HUDEP-2 (cell line): Measurements from ENCODE around the gene SH3RF3.

Experiments
- DNase-seq, 76 experiments: peaks; one replicate each; lab custom pipeline; 2025; ENCODE audit not compliant: unreplicated experiment in 76 of 76; lab: John Stamatoyannopoulos, UW

SH3RF3 gene

DNA sequence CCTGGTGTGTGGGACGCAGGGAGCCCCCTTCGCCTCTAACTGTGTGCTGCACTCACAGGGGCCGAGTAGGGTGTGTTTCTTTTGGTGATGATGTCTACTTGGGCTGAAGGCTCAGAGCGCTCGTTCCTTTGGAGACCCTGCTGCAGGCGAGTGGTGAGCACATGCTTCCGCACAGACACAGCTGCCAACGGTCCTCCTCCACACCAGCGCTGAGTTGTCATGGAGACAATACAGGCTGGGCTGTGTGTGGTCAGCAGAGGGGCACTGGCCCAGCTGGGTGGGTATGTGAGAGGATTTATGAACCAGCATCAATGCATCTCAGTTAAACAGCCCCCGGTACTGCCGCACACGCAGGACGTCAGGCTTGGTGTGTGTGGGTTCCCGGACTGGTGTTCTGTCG lies 143.5 kb downstream of the SH3RF3 start:
- DNase-seq, result no peak

DNA sequence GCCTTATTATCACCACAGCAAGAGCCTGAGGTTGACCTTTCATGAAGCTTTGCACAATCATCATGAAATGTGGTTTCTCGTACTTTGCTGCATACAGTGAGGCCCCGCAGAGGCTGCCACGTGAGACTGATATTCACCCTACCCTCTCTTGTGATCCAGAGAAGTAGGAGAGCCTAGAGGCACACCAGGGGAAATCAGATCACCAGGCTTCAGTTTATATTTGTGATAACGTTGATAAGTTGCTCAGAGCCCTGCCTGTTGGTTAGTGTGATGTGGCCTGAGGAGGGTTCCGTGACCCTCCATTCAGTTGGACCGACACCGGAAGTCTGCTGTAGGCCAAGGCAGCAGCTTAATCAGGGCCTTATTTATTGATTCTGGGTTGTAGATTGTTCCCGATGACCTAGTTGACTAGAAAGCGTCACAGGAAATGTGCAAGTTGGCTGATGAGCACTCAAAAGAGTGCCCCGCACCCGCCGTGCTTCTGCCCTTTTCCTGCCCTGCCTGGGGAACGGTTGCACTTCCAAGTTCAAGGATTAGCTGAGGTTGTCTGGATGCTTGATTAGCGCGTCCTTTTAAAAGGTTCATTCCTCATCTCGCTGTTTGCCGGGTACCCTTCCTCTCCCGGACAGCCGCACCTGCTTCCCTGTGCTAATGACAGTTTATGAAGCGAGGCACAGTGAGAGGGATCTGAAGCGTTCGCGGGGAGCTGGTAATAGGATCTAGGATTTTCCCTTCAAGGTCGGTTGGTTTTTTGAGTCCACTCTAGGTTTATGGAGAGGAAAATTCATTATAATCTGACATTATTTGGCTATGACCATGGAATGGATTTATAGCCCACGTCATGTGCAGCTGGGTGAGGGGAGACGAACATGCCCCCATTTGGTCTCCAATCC lies 146.4 kb downstream of the SH3RF3 start:
- no peak for DNase-seq

DNA sequence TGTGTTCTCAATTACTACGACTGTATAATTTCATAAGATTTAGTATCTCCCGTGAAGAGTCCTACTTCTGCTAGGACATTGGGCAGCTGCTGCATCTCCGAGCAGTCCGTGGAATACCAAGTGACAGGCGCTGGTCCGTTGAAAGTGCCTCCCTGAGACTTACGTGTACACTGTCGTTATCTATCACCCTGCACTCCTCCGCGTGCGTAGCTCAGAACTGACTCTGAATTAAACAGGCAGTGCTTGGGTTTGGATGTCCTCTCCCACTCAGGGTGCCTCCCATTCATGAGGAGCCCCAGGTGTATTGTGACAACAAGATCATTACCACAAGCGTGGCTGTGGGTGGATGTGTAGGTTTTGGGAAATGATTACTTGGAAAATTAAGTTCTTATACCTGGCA lies 148.4 kb downstream of the SH3RF3 start:
- no peak for DNase-seq

DNA sequence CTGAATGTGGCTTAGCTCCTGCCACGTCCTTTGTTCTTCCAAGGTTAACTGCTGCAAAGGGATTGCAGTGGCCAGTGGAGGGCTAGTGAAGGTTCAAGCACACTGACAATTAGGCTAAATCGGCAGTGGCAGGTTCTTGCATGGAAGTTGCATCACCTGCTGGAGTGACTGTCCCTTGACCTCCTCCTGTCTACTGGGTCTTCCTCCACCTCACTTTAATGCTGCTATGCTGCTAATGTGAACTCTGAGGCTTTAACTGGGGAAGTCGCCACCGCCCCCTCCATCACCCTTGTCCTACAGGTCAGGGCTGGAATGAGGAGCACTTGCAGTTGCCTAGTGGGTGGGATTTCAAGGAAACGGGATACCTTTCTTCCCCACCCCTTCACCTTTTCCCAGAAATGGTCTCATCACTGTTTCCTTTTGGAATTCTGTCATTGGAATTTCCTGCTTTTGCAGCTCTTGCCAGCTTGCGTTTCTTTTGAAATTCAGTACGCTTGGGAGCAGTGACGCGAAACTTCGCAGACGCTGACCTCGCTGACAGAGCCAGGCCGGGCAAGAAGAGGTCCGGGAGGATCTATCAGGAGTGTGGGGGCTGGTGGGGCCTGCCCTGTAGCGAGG lies 150.3 kb downstream of the SH3RF3 start:
- no peak for DNase-seq

DNA sequence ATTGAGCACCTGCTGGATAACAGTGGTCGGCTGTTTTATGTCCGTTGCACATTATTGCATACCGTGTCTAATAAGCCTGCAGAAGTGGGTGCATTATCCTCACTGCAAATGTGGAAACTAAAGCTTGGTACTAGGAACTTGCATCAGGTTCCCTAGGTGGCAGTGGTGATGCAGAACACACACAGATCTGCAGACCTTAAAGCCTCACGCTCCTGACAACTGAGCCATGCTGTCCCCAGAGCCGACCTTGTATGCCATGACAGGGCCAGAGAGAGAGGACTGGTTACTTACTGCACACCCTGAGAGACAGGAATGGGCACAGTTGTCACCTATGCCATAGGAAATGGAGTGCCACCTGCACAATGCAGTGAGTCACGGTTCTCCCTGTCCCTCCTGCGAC lies 151.8 kb downstream of the SH3RF3 start:
- DNase-seq, result no peak

DNA sequence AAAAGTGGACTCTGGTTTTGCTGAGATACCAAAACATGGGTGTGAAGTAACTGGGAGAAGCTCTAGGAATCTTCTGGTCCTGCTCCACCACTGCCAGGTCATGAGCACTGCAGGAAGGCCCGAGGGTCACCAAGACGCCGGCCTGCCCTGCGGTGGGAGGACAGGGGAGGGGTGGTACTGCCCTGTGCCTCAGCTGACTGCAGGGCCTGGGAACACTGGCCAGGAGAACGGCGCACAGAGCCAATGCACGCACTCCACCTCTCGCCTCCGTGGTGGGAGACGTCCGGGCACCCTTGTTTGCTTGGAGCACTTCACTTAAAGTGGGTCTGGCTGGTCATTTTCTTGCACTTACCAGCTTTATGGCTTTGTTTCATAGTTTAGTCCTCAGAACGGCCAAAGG lies 153.4 kb downstream of the SH3RF3 start:
- no peak for DNase-seq

DNA sequence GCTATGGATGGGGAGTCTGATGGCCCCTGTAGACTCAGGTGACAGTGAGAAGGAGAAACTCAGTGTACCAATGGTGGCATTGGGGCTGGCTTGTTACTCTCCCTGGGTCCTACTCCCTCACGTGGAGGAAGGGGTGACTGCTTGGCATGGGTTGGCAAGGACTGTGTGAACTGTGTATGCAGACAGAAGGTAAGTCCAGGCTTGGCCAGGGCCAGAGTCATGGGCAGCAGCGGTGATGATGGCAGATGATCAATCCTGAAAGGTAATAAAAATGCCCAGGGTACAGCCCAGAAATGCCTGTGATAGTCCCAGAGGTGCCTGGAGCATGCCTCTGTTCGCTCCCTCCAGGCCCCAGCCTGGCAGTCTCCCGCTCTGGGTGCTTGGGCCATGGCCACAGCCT lies 153.9 kb downstream of the SH3RF3 start:
- DNase-seq, result no peak

DNA sequence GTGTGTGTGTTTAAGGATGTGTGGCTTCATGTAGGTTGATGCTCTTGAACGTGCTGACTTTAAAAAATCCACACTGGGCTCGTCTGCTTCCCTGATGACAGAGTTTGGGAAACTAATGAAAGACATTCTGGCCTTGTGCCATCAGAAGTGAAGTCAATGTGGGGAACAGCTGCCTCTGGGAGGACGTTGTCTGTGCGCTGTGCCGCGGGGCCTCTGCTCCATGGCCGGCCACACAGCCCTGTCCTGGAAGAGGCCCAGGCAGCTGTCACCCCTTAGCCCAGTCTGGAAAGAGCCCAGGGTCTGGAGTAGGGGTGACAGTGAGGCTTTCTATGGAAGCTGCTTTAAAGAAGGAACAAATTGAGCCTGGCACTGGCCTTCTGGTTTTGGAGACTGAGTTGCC lies 155.8 kb downstream of the SH3RF3 start:
- no peak for DNase-seq

DNA sequence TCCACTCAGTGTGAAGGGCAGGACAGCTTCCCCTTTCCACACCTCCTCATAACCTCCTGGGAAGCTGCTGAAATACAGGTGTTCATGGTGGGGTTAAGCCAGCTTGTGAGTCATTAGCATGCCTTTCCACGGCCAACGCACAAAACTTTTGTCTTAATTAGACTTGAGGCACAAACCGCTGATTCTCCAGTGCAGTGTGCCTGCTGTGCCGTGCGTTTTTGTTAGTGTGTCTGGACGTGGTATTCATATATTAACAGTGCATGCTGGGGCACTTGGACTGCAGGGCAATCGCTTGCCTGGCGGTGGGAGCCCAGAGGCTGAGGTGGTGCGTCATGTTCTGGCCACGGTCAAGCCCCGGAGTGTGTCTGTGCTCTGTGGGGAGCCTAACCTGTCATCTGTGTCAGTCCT lies 156.2 kb downstream of the SH3RF3 start:
- no peak for DNase-seq

DNA sequence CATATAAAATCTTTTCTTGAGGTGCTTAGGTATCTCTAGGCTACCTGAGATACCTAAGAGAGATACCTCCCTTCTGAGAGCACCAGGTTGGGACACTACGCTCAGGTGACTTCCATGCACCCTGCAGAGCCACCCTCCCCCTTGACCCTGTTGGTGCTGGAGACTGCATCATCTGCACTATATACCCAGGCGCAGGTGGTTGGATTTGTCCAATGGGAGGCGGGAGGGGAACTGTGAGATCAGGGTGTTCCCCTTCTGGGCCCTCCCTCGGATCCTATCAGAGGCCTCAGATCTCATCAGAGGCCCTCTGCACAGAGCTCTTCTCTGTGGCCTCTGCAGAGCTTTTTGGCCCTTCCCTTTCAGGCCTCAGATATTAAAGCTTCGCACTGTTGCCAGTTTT lies 158.4 kb downstream of the SH3RF3 start:
- DNase-seq, result no peak

DNA sequence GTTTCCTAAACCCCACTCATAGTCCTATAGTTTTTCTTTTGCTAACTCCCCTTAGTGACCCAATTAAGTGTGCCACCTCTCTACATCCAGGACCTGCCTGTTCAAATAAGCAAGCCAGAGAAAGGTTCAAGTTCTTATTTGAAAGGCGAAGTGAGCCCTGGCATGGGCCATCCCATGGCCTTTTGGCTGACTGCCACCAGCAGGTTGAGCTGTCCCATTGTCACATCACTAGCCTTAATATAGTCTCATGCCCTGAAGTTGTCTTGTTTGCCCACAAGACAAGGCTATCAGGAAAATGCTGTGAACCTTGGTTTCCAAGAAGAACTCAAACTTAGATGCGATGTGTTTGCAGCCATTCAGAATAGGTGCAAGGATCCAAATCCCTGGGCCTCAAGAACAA lies 158.8 kb downstream of the SH3RF3 start:
- DNase-seq, result no peak

DNA sequence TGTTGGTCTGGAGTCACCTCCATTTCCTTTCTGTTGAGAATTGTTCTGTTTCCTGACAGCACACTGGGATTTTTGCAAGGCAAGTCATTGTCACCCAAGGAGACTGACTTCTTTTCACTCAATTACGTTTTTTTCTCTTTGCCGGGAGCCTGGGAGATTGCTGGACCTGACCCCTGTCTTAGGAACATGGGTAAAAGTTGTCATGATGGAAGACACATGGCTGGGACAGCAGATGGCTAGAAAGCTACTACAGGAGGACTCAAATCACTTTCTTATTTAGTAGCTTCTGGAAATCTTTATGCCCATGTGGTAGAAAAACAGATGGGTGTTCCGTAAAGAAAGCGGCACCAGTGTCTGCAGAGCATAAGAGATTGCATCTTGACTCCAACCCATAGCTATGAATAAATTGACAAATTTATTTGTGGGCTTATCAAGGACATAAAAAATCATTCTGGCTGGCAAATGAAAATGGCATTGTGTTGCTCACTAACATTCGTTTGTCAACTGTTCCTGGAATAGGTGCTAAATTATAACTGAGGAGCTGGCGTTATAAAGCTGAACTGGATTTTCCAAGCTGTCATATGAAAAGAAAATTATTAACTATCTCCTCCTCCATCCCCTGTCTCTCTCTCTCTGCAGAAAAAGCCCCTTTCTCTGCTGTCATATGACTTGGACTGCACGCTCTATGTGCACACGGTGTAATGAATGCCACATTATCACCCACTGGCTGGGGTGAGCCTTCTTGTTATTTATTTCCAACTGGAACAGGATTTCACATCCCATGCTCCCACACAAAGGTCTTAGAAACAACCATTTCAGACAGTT lies 159.8 kb downstream of the SH3RF3 start:
- no peak for DNase-seq

DNA sequence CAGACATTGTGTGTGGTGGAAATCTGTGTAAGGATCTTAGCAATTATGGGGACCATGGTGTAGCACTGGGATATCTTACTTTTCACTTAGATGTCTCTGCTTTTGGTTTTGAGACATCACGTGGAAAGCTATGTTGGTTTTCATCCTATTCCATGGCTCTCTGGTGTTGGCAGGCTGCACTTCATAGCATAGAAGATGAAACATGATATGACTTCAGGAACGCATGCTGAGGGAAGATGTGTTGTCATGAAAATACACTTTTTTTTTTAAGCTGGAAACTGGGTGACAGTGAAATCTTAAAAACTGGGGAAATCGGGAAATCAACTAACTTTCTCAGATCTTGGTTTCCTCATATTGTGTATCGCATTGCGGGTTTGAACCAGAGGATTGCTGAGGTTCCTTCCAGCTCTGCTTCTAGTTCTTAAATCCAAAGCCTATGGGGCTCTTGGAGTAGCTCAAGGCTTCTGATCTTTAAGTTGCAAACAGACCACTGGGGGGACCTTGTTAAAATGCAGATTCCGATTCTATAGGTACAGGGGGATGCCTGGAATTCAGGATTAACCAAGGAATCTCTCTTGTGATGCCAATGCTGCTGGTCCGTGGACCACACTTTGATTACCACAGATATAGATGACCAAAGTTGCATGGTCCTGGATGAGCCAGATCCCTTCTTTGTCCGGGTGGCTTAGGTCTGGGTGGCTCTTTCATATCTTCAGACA lies 160.7 kb downstream of the SH3RF3 start:
- DNase-seq, result no peak

DNA sequence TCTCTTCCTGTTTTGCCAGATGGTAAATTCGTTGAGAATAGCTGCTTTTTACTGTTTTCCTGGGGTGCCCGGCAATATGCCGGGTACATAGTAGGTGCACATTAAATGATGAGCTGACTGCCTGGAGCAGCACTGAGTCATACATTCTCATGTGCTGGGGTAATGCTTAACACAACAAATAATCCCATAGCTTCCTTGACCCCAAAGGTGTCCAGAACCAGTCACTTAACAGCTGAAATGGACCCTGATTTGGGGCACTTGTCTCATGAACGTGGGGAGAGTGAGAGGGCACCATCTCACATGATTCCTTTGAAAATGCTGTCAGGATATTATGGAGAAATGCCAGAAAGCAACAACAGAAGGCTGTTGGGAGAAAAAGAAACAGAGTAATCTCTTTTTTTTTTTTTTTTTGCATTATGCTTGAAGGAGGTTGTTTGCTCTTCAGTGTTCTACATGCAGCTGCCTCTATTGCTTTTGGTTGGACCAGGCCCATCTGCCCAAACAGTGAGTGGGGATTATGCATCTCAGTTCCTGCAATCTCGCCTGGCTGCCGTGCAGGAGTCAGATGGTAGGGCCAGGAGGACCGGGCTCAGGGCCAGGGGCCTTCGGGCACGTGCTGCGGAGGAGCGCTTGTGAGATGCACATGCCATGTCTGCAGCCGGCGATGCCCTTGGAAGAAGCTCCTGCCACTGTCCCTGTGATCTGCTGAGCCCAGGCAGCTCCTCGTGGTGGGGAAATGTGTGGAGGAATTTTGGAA lies 162.1 kb downstream of the SH3RF3 start:
- no peak for DNase-seq

DNA sequence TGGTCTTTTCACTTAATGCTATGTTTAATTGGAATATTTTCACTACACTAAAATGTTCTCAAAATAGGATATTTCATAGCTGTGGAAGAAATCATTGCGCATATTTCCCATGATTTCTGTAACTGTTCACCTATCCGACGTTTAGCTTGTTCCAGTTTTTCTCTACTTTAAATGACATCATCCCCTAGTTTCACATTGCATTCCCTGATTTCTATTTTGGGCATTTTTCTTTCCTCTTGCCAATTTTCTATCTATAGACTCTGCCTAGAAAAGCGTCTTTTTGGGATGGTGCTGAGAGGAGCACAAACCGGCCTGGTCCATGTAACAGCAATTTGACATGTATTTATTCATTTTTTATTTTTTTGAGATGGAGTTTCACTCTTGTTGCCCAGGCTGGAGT lies 163.4 kb downstream of the SH3RF3 start:
- DNase-seq, result no peak

DNA sequence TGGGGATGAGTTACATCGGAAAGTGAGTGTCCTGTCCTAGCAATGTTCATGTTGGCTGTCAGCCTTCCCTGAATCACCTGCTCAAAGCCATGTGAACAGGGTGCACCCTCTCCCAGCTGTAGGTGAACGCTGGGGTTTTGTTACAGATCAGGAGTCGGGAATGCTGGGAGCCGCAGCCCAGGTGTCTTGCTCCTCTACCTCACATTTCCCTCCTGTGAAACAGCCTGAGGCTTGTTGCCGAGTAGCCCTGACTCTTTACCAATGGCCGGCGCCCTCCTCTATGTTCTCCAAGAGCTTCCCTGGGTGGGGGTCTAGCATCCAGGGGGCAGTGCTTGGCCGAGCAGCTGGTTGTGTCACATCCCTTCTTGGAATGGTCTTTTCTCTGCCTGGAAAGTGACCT lies 164.7 kb downstream of the SH3RF3 start:
- no peak for DNase-seq

DNA sequence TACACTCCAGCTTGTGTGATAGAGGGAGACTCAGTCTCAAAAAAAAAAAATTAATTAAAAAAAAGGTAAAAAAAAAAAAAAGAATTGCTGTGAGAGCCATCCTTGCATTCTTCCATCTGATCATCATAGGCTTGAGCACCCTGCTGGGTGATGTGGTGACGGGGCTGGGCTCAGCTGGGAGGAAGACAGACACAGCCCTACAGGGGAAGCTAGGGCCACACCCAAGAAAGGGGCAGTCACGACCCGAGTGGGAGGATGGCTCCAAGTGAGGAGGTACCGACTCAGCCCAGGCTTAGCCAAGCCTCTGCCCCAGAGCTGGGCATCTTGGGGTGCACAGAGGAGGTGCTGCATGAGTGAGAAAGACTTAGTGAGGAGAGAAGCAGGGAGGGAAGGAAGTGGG lies 165.5 kb downstream of the SH3RF3 start:
- DNase-seq, result no peak

DNA sequence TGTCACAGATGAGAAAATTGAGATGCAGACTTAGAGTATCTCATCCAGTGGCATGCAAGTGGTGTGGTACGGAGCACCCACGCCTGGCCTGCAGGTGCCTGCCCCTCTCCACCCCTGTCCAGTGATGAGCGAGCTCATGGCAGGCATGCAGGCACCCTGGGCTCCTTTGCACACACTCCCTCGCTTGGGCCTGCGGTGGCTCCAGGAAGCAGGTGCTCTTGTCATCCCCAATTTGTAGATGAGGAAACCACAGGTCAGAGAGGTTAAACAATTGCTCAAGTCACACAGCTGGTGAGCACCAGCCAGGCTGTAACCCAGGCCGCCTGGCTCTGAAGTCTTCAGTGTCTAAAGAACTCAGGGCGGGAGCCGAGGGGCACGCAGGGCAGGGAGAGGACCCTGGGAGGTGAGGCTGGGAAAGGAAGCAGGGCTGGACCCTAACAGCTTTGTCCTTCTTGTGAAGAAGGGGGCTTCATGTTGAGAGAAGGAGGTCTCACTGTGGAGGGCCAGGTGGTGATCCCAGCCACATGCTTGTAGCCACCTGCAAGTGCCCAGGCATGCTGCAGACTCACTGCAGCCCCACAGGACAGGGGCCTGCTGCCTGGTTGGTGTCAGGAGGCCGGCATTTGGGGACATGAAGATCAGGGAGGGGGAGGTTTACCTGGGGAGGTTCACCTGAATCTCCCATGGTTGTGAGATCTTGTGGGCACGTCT lies 166.2 kb downstream of the SH3RF3 start:
- DNase-seq, result no peak

DNA sequence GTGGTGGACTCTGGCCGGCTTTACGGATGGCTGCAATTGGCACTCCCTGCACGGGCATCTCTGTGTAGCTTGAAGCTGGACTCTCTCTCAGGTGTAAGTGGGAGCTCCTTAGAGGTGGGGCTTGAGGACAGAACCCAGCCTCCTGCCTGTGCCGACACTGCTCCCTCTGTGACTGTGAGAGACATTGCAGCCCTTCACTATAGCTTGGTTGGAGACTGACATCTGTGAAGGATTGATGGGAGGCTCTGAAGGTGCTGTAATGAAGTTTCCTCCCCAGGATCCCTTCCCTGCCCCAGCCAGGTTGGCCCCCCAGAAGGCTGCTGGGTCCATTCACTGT lies 166.7 kb downstream of the SH3RF3 start:
- no peak for DNase-seq
